HG02981 (cell line): ENCODE data around the gene ITGA2B.
"Not testable (repeated sequence)": the region's sequence is repeated elsewhere in the genome, so short reads cannot be mapped to it uniquely, and the experiment has no call there.

Source experiments
- ATAC-seq: cut with Tn5 transposase; IDR thresholded peaks from one replicate; pipeline ENCODE4 v1.9.1; 2021; ENCODE audit warnings: mild to moderate bottlenecking, moderate library complexity; ENCODE audit not compliant: unreplicated experiment

The ITGA2B gene

GRCh38 chr17:44333371-44333770 is 56.1 kb downstream of the ITGA2B start:
- no peak for ATAC-seq

- no peak for ATAC-seq
Measured at GRCh38 chr17:44331249-44331760, 58.1 kb downstream of the ITGA2B start.

- not testable (repeated sequence) for ATAC-seq
Measured at GRCh38 chr17:44330263-44330662, 59.2 kb downstream of the ITGA2B start.

- ATAC-seq, result not testable (repeated sequence)
Measured at GRCh38 chr17:44329516-44329915, 59.9 kb downstream of the ITGA2B start.

- no peak for ATAC-seq
Measured at GRCh38 chr17:44327715-44328449, 61.6 kb downstream of the ITGA2B start.

GRCh38 chr17:44326861-44327444 is 62.5 kb downstream of the ITGA2B start:
- peak; percentile 42 for ATAC-seq

- peak; percentile 69 for ATAC-seq
Measured at GRCh38 chr17:44324571-44325275, 64.7 kb downstream of the ITGA2B start, which contains the start of gene SLC25A39. TSS of gene SLC25A39 (minus strand) at chr17:44324823. CDS start at chr17:44323562, 1,261 bp downstream.

GRCh38 chr17:44324092-44324570 is 65.3 kb downstream of the ITGA2B start:
- peak; percentile 4 for ATAC-seq

GRCh38 chr17:44323359-44324091 is 65.9 kb downstream of the ITGA2B start:
- no peak for ATAC-seq

- ATAC-seq, result no peak
Measured at GRCh38 chr17:44322236-44322895, 67.1 kb downstream of the ITGA2B start.
